ENCODE results near the gene GOPC. TPM values are rescaled to one million over a fixed set of nuclear protein-coding genes. Genes with fewer than 3 reads are reported as not detected.
A peak's percentile ranks its signal among the peaks of the same experiment; 100 is the strongest.
"Not testable (repeated sequence)": the region's sequence is repeated elsewhere in the genome, so short reads cannot be mapped to it uniquely, and the experiment has no call there.

Gene GOPC
- total RNA-seq (10 to 100 TPM; 26.6 to 29.9 TPM), polyA plus RNA-seq (ENCODE audit: insufficient read depth, low read depth, low replicate concordance) (28.8 TPM)
- long read RNA-seq, donor 1, full-length matches to known transcripts: 6 of 35 reads
- long read RNA-seq, donor 1, partial matches to known transcripts: 29 of 35 reads
- long read RNA-seq, donor 1, other reads (novel, unspliced or antisense): 0 of 35 reads
- long read RNA-seq, donor 2, full-length matches to known transcripts: 6 of 26 reads
- long read RNA-seq, donor 2, partial matches to known transcripts: 20 of 26 reads
- long read RNA-seq, donor 2, other reads (novel, unspliced or antisense): 0 of 26 reads

DNA sequence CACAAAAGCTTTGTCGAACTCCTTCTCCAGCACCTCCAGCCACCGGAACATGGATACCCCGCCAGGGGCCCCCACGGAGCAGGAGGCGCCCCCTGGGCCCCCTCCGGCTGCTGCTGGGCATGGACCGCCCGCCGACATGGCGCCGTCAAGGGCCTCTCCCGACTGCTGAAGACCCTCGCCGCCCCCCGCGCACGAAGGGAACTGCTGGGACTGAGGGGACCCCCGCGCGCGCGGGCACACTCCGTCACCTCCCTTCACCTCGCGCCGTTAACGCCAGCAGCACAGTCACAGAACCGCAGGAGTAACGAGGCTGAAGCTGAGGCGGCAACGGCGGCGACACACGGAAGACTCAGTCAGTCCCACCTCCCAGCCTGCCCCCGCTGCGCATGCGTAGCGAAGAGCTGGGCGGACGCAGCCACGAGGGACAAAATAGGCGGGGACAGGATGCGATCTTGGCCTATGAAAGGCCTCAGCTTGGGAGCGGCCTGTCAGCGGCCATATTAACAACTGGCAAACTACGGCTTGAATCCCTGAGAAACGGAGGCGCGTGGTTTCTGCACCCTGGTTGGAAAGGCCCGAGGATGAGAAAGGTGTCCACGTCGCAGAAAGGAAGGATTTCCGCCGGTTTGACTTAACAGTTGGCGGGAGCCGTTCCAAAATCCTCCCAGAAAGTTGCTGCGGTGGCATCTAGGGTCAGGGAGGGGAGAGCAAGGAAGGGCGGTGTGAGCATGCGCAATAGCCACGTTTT lies at the start of gene GOPC:
GOPC (minus strand) TSS at position 361 of the 748 bp plus-strand sequence; CDS start at position 138, 223 bp downstream.
- WGBS, 2 donors: 0% methylated on average over 30 to 48 of the region's 60 CpGs

DNA sequence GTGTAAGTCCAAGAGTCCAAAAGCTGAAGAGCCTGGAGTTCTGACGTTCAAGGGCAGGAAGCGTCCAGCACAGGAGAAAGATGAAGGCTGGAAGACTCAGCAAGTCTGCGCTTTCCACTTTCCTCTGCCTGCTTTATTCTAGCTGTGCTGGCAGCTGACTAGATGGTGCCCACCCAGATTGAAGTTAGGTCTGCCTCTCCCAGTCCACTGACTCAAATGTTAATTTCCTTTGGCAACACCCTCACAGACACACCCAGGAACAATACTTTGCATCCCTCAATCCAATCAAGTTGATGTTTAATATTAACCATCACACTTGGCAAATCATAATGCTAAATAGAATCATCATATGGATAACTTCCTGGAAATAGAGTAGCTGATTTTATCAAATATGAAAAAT lies 49.7 kb upstream of the GOPC start:
- H3K27ac ChIP-seq; H3K4me3 ChIP-seq; H3K4me1 ChIP-seq; H3K9me3 ChIP-seq; H3K36me3 ChIP-seq (ENCODE audit: low read depth, missing control alignments); DNase-seq; H3K27me3 ChIP-seq; intact Hi-C loops (cut with DNase I; ENCODE audit: low total_unique reads): not testable (repeated sequence)
- 87 to 90% methylated on average over 3 of the region's 3 CpGs for WGBS, 2 donors

More for the DNA sequence above, at the start of gene GOPC:
- peak; percentile 96 for DNase-seq
- Histone ChIP-seq H3K27ac (peak within 1 kb of the TSS; percentile 87 to 96), H3K27me3 (no peaks in the 10 kb centered on the region), H3K9me3 (no peaks in the 10 kb centered on the region), H3K4me3 (peak within 1 kb of the TSS; percentile 85 to 91), H3K4me1 (peaks cover 7% of the 10 kb centered on the region), H3K36me3 (ENCODE audit: low read depth, missing control alignments) (no peaks in the 10 kb centered on the region)
- intact Hi-C loops (cut with DNase I; ENCODE audit: low total_unique reads): loop anchor here (10.0 kb wide), 1 partner anchor 72 kb away; the partner anchor contains the start of gene NUS1
- no peak for TF ChIP-seq POLR2A (IDR thresholded peaks at IDR 0.05)
- TF ChIP-seq, protein P1, sequence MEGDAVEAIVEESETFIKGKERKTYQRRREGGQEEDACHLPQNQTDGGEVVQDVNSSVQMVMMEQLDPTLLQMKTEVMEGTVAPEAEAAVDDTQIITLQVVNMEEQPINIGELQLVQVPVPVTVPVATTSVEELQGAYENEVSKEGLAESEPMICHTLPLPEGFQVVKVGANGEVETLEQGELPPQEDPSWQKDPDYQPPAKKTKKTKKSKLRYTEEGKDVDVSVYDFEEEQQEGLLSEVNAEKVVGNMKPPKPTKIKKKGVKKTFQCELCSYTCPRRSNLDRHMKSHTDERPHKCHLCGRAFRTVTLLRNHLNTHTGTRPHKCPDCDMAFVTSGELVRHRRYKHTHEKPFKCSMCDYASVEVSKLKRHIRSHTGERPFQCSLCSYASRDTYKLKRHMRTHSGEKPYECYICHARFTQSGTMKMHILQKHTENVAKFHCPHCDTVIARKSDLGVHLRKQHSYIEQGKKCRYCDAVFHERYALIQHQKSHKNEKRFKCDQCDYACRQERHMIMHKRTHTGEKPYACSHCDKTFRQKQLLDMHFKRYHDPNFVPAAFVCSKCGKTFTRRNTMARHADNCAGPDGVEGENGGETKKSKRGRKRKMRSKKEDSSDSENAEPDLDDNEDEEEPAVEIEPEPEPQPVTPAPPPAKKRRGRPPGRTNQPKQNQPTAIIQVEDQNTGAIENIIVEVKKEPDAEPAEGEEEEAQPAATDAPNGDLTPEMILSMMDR (IDR thresholded peaks at IDR 0.05): no peak

DNA sequence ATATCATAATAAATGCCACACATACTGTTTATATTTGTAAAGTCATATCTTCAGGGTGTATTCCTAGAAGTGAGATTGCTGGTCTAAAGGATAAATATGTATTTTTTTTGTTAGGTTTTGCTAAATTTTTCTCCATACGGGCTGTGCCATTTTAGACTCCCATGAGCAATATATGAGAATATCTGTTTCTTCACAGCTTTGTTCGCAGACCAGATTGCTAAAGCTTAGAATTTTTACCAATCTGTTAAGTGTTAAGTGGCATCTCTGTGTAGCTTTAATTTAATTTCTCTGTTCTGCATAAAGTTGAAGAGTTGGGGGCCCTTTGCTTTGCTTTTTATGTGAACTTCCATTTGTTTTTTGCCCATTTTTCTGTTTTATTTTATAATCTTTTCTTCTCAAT lies 40.7 kb upstream of the GOPC start:
- Histone ChIP-seq H3K4me1 (no peaks in the 10 kb centered on the region), H3K27ac (no peak overlapping the region), H3K36me3 (ENCODE audit: low read depth, missing control alignments) (no peaks in the 10 kb centered on the region), H3K4me3 (no peak overlapping the region), H3K9me3 (no peaks in the 10 kb centered on the region), H3K27me3 (no peaks in the 10 kb centered on the region)
- no peak for DNase-seq
- intact Hi-C loops (cut with DNase I; ENCODE audit: low total_unique reads): no loop called here
- 84 to 97% methylated on average over 2 of the region's 2 CpGs for WGBS, 2 donors
- TF ChIP-seq, protein P1 (IDR thresholded peaks at IDR 0.05): no peak
- no peak for TF ChIP-seq POLR2A (IDR thresholded peaks at IDR 0.05)

DNA sequence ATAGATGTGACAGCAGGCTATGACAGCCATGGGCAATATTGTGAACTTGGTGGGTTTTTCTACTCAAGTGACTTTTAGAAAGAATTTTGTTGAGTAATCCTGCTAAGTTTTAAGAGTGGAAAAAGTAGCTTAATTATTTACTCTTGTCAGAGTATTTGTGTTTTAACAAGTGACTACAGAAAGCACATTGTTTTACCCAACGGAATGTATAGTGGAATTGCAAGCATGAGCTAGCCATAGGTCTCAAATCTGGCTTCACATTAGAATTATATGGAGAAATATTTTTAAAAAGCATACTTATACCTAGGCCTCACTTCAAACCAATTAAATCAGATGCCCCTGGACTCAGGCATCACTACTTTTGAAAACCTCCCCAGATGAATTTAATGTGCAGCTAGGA lies 35.5 kb upstream of the GOPC start:
- Histone ChIP-seq H3K4me3 (no peak overlapping the region), H3K36me3 (ENCODE audit: low read depth, missing control alignments) (no peaks in the 10 kb centered on the region), H3K4me1 (no peaks in the 10 kb centered on the region), H3K9me3 (no peaks in the 10 kb centered on the region), H3K27me3 (no peaks in the 10 kb centered on the region), H3K27ac (no peak overlapping the region)
- intact Hi-C loops (cut with DNase I; ENCODE audit: low total_unique reads): no loop called here
- 93 to 98% methylated on average over 1 of the region's 1 CpG for WGBS, 2 donors
- DNase-seq: no peak
- TF ChIP-seq, protein P1 (IDR thresholded peaks at IDR 0.05): no peak
- TF ChIP-seq POLR2A (IDR thresholded peaks at IDR 0.05): no peak

DNA sequence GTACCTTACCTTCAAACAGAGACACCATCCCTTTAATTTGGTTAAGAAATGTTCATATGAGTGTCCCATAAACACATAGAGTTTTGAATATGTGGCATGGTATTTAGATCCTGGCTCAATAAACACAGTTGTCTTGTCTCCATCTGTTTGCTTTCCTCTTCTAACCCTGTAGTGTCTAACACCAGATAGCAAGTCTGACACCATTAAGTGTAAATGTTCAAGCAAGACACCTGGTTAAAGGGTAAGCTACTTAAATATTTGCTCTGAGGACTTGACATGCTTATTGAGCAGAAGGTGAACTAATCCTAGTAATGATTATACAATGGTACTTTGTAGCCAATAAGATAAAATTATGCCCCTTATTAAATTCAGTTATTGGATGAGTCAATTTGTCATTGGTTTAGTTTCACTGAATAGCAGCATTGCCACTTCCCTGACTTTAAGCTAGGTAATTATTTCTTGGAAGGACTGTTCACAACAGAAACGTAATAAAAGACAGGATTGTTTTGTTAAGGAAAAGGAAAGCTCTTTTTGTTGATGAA lies 26.9 kb upstream of the GOPC start:
- no peak overlapping the region for H3K27ac ChIP-seq
- TF ChIP-seq POLR2A (IDR thresholded peaks at IDR 0.05): no peak
- TF ChIP-seq, protein P1 (IDR thresholded peaks at IDR 0.05): no peak
- intact Hi-C loops (cut with DNase I; ENCODE audit: low total_unique reads): no loop called here
- H3K36me3 ChIP-seq (ENCODE audit: low read depth, missing control alignments): no peaks in the 10 kb centered on the region
- 59 to 73% methylated on average over 1 of the region's 1 CpG for WGBS, 2 donors
- no peaks in the 10 kb centered on the region for H3K27me3 ChIP-seq
- no peaks in the 10 kb centered on the region for H3K9me3 ChIP-seq
- no peak overlapping the region for H3K4me3 ChIP-seq
- H3K4me1 ChIP-seq: no peaks in the 10 kb centered on the region
- no peak for DNase-seq
